Measurements from ENCODE around the gene IL1A. TPM values are rescaled to one million over a fixed set of nuclear protein-coding genes. Genes with fewer than 3 reads are reported as not detected.

IL1A gene
- total RNA-seq, 6 donors from 2014 or later = 2.5 to 4.7 (median 3.0) TPM; not detected in 3

DNA sequence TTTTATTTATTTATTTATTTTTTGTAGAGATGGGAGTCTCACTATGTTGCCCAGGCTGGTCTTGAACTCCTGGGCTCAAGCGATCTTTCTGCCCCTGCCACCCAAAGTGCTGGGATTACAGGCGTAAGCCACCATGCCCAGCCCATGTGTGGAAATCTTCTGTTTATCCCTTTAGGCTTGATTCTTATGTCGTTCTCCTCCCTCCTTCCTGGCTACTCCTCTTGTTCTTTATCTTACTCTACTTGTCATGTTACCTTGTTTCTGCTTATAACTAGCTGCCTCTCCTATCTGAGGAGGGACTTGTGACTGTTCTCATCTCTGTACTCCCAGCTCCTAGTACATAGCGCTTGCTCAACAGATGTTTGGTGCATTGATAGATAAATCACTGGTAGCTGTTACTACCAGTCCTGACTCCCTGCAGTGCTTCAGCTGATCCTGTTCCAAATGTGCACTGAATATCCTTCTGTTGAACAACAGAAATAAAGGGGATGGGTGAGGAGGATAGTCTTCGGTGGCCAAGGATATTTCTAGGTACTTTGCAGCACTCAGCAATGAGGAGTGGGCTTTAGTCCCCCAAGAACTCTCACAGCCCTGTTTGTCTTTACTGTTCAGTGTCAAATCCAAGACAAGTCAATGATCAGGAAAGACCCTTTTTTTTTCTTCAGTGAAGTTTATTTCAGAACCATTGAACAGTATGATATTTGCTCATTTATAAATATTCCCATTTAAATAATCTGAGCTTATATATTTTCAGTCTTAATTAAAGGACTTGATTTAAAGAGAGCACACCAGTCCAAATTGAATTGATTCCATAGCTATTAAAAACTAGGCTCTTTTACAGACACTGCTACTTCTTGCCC lies 45.0 kb upstream of the IL1A start:
- no peak overlapping the region for H3K27ac ChIP-seq
- H3K4me1 ChIP-seq = peaks cover 0 to 18% (median 7%) of the 10 kb centered on the region in 4 donors
- ATAC-seq (ENCODE audit: low FRiP score in 2 of 2) (no peak), DNase-seq (no peak)
- WGBS, 2 donors = 88 to 90% methylated on average over 5 of the region's 5 CpGs
- H3K27me3 ChIP-seq = no peaks in the 10 kb centered on the region
- no peak for TF ChIP-seq POLR2AphosphoS5 (IDR thresholded peaks at IDR 0.05)
- no peak for TF ChIP-seq EP300 (IDR thresholded peaks at IDR 0.05)
- no peak for TF ChIP-seq POLR2A (IDR thresholded peaks at IDR 0.05)
- TF ChIP-seq, protein P1, sequence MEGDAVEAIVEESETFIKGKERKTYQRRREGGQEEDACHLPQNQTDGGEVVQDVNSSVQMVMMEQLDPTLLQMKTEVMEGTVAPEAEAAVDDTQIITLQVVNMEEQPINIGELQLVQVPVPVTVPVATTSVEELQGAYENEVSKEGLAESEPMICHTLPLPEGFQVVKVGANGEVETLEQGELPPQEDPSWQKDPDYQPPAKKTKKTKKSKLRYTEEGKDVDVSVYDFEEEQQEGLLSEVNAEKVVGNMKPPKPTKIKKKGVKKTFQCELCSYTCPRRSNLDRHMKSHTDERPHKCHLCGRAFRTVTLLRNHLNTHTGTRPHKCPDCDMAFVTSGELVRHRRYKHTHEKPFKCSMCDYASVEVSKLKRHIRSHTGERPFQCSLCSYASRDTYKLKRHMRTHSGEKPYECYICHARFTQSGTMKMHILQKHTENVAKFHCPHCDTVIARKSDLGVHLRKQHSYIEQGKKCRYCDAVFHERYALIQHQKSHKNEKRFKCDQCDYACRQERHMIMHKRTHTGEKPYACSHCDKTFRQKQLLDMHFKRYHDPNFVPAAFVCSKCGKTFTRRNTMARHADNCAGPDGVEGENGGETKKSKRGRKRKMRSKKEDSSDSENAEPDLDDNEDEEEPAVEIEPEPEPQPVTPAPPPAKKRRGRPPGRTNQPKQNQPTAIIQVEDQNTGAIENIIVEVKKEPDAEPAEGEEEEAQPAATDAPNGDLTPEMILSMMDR (IDR thresholded peaks at IDR 0.05) = no peak
- H3K4me3 ChIP-seq = no peak overlapping the region
- no peaks in the 10 kb centered on the region for H3K36me3 ChIP-seq
- no peaks in the 10 kb centered on the region for H3K9me3 ChIP-seq

- ATAC-seq (ENCODE audit: low FRiP score in 2 of 2) (no peak), DNase-seq (no peak)
- H3K27me3 ChIP-seq = no peaks in the 10 kb centered on the region
- H3K9me3 ChIP-seq = no peaks in the 10 kb centered on the region
- TF ChIP-seq EP300 (IDR thresholded peaks at IDR 0.05) (no peak), POLR2A (IDR thresholded peaks at IDR 0.05) (no peak), POLR2AphosphoS5 (IDR thresholded peaks at IDR 0.05) (no peak)
- TF ChIP-seq, protein P1 (IDR thresholded peaks at IDR 0.05) = no peak
- 92 to 98% methylated on average over 3 of the region's 3 CpGs for WGBS, 2 donors
- no peak overlapping the region for H3K27ac ChIP-seq
- no peak overlapping the region for H3K4me3 ChIP-seq
- peaks cover 0 to 8% (median 5%) of the 10 kb centered on the region in 4 donors for H3K4me1 ChIP-seq
- H3K36me3 ChIP-seq = no peaks in the 10 kb centered on the region
Measured at GRCh38 chr2:112828251-112828691, 44.0 kb upstream of the IL1A start.

DNA sequence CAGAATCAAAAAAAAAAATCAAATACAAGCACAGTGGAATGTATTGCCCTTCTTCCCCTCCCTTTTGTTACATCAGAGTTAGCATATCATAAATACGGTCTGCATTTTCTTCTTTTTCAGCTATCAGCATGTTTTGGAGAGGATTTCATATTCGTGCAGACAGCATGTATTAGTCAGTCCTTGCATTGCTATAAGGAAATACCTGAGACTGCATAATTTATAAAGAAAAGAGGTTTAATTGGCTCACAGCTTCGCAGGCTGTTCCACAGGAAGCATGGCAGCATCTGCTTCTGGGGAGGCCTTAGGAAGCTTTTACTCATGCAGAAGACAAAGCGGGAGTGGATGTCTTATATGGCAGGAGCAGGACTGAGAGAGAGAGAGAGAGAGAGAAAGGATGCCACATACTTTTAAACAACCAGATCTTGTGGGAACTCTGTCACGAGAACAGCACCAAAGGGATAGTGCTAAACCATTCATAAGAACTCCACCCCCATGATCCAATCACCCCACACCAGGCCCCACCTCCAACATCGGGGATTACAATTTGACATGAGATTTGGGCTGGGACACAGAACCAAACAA lies 43.4 kb upstream of the IL1A start:
- 88 to 89% methylated on average over 6 of the region's 6 CpGs for WGBS, 2 donors
- Histone ChIP-seq H3K36me3 (no peaks in the 10 kb centered on the region), H3K27me3 (no peaks in the 10 kb centered on the region), H3K9me3 (no peaks in the 10 kb centered on the region), H3K27ac (no peak overlapping the region), H3K4me3 (no peak overlapping the region), H3K4me1 (peaks cover 0 to 8% (median 5%) of the 10 kb centered on the region in 4 donors)
- DNase-seq (no peak), ATAC-seq (ENCODE audit: low FRiP score in 2 of 2) (no peak)
- TF ChIP-seq POLR2A (IDR thresholded peaks at IDR 0.05) = no peak
- TF ChIP-seq, protein P1 (IDR thresholded peaks at IDR 0.05) = no peak
- TF ChIP-seq EP300 (IDR thresholded peaks at IDR 0.05) = no peak
- no peak for TF ChIP-seq POLR2AphosphoS5 (IDR thresholded peaks at IDR 0.05)

- WGBS, 2 donors = 65 to 77% methylated on average over 3 of the region's 3 CpGs
- Histone ChIP-seq H3K4me1 (peaks cover 0 to 8% (median 5%) of the 10 kb centered on the region in 4 donors), H3K9me3 (no peaks in the 10 kb centered on the region), H3K27me3 (no peaks in the 10 kb centered on the region), H3K4me3 (no peak overlapping the region), H3K27ac (no peak overlapping the region), H3K36me3 (no peaks in the 10 kb centered on the region)
- TF ChIP-seq POLR2A (IDR thresholded peaks at IDR 0.05) (no peak), POLR2AphosphoS5 (IDR thresholded peaks at IDR 0.05) (no peak), EP300 (IDR thresholded peaks at IDR 0.05) (no peak)
- TF ChIP-seq, protein P1 (IDR thresholded peaks at IDR 0.05) = no peak
- ATAC-seq (ENCODE audit: low FRiP score in 2 of 2) = no peak
- DNase-seq = no peak
Measured at GRCh38 chr2:112827009-112827408, 42.7 kb upstream of the IL1A start.

Data from upper lobe of left lung (tissue), 6 donors.